Measurements from ENCODE around the gene PROSER3. TPM values are rescaled to one million over a fixed set of nuclear protein-coding genes. Genes with fewer than 3 reads are reported as not detected.
A peak's percentile ranks its signal among the peaks of the same experiment; 100 is the strongest.

Gene PROSER3
- total and polyA plus RNA-seq, 9 of the 15 experiments (the other 6 are each of a cell fraction or from before 2014, with no cell fraction given) = 1.0 to 39.5 (median 5.1) TPM

DNA sequence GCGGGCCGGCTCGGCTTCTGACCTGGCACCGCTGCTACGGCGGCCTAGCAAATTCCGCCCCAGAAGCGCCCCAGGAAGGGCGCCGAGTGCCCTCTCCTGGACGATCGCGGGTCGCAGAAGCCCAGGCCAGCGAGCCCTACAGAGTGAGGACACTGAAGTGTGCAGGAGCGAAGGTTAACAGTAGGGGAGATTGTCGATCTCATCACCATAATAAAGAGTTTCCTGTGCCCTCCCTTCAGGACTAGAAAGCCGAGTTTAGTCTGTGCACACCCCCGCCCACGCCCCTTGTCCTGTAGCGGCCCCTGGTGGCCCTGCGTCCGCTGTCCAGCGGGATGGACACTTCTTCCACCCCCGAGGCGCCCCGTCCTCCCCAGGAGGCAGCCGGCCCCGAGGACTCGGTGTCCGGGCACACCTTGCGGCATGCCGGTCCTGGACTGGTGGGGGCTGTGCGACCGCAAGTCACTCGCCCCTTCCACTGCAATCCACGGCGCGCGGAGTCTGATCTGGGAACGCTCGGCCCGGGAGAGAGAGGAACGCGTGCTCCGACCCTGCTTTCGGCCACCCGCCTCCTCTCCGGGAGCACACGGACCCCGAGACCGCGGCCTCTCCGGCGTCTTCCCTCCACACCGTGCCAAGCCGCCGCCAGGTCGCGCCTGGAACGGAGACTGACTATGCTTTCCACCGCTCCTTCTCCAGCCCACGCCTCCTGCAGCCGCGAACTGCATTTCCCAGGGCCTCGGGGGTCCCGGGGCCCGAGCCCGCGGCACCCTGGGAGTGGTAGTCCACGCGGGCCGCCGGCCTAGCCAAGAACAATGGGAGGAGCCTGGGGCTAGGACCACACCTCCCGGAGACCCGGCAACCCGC lies 40.9 kb upstream of the PROSER3 start (continued):
- TF ChIP-seq, protein P1, sequence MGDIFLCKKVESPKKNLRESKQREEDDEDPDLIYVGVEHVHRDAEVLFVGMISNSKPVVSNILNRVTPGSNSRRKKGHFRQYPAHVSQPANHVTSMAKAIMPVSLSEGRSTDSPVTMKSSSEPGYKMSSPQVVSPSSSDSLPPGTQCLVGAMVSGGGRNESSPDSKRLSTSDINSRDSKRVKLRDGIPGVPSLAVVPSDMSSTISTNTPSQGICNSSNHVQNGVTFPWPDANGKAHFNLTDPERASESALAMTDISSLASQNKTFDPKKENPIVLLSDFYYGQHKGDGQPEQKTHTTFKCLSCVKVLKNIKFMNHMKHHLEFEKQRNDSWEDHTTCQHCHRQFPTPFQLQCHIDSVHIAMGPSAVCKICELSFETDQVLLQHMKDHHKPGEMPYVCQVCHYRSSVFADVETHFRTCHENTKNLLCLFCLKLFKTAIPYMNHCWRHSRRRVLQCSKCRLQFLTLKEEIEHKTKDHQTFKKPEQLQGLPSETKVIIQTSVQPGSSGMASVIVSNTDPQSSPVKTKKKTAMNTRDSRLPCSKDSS (IDR thresholded peaks at IDR 0.05; ENCODE audit: low read depth, partially characterized antibody) = no peak
- no peak for TF ChIP-seq CBX2 (IDR thresholded peaks at IDR 0.05; ENCODE audit: insufficient read depth, low read length, poor library complexity, severe bottlenecking)
- TF ChIP-seq, protein P2, sequence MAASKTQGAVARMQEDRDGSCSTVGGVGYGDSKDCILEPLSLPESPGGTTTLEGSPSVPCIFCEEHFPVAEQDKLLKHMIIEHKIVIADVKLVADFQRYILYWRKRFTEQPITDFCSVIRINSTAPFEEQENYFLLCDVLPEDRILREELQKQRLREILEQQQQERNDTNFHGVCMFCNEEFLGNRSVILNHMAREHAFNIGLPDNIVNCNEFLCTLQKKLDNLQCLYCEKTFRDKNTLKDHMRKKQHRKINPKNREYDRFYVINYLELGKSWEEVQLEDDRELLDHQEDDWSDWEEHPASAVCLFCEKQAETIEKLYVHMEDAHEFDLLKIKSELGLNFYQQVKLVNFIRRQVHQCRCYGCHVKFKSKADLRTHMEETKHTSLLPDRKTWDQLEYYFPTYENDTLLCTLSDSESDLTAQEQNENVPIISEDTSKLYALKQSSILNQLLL (CRISPR knock-in tag; IDR thresholded peaks at IDR 0.05; ENCODE audit: borderline replicate concordance) = no peak
- TF ChIP-seq ZNF274 (IDR thresholded peaks at IDR 0.05; ENCODE audit: borderline replicate concordance, low read depth, low read length) = no peak
- TF ChIP-seq JUNB (CRISPR knock-in tag; conservative IDR thresholded peaks at IDR 0.05) = no peak
- TF ChIP-seq TAF1 (IDR thresholded peaks at IDR 0.05; ENCODE audit: control insufficient read depth, extremely low read depth, insufficient read depth, low read length, severe bottlenecking) = peak; percentile 51
- no peak for TF ChIP-seq ESRRB (CRISPR knock-in tag; IDR thresholded peaks at IDR 0.05; ENCODE audit: borderline replicate concordance)
- TF ChIP-seq ZNF121 (CRISPR knock-in tag; conservative IDR thresholded peaks at IDR 0.05) = no peak
- TF ChIP-seq, protein P3, sequence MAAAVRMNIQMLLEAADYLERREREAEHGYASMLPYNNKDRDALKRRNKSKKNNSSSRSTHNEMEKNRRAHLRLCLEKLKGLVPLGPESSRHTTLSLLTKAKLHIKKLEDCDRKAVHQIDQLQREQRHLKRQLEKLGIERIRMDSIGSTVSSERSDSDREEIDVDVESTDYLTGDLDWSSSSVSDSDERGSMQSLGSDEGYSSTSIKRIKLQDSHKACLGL (CRISPR knock-in tag; IDR thresholded peaks at IDR 0.05; ENCODE audit: borderline replicate concordance, poor library complexity, severe bottlenecking) = no peak
- TF ChIP-seq, protein P4, sequence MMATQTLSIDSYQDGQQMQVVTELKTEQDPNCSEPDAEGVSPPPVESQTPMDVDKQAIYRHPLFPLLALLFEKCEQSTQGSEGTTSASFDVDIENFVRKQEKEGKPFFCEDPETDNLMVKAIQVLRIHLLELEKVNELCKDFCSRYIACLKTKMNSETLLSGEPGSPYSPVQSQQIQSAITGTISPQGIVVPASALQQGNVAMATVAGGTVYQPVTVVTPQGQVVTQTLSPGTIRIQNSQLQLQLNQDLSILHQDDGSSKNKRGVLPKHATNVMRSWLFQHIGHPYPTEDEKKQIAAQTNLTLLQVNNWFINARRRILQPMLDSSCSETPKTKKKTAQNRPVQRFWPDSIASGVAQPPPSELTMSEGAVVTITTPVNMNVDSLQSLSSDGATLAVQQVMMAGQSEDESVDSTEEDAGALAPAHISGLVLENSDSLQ (IDR thresholded peaks at IDR 0.05) = peak; percentile 56
- no peak for TF ChIP-seq ZKSCAN3 (CRISPR knock-in tag; IDR thresholded peaks at IDR 0.05)
- TF ChIP-seq, protein P5, sequence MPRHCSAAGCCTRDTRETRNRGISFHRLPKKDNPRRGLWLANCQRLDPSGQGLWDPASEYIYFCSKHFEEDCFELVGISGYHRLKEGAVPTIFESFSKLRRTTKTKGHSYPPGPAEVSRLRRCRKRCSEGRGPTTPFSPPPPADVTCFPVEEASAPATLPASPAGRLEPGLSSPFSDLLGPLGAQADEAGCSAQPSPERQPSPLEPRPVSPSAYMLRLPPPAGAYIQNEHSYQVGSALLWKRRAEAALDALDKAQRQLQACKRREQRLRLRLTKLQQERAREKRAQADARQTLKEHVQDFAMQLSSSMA (CRISPR knock-in tag; IDR thresholded peaks at IDR 0.05) = no peak
- TF ChIP-seq HDAC6 (IDR thresholded peaks at IDR 0.05; ENCODE audit: low read depth, low read length) = no peak
- TF ChIP-seq RBM34 (IDR thresholded peaks at IDR 0.05; ENCODE audit: borderline replicate concordance, insufficient read depth, low read length) = no peak
- TF ChIP-seq HMG20A (CRISPR knock-in tag; conservative IDR thresholded peaks at IDR 0.05) = no peak
- no peak for TF ChIP-seq CSDE1 (IDR thresholded peaks at IDR 0.05)
- TF ChIP-seq ZFPM2 (CRISPR knock-in tag; IDR thresholded peaks at IDR 0.05) = no peak
- TF ChIP-seq ZNF3 (CRISPR knock-in tag; IDR thresholded peaks at IDR 0.05) = no peak
- TF ChIP-seq, protein P6, sequence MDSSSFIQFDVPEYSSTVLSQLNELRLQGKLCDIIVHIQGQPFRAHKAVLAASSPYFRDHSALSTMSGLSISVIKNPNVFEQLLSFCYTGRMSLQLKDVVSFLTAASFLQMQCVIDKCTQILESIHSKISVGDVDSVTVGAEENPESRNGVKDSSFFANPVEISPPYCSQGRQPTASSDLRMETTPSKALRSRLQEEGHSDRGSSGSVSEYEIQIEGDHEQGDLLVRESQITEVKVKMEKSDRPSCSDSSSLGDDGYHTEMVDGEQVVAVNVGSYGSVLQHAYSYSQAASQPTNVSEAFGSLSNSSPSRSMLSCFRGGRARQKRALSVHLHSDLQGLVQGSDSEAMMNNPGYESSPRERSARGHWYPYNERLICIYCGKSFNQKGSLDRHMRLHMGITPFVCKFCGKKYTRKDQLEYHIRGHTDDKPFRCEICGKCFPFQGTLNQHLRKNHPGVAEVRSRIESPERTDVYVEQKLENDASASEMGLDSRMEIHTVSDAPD (CRISPR knock-in tag; IDR thresholded peaks at IDR 0.05) = no peak
- no peak for TF ChIP-seq PTBP1 (IDR thresholded peaks at IDR 0.05; ENCODE audit: low read depth, low read length)
- peak; percentile 86 for TF ChIP-seq LCOR (CRISPR knock-in tag; IDR thresholded peaks at IDR 0.05)

All from K562 (cell line).